Left ventricle myocardium inferior (tissue), 1 donor: ENCODE data around the gene NTNG2. TPM values are rescaled to one million over a fixed set of nuclear protein-coding genes. Genes with fewer than 3 reads are reported as not detected.

ENCODE experiments used
- DNase-seq: peaks from one replicate; pipeline ENCODE4 v3.0.0-alpha.2; 2020
- H3K27ac ChIP-seq: fragments of 200-600 bp; replicated peaks from 2 replicates; pipeline ENCODE4 v1.8.0; 2021
- H3K27me3 ChIP-seq: fragments of 200-600 bp; 2 replicates; pipeline ENCODE4 v1.8.0; 2021; ENCODE audit warnings: low read depth
- H3K36me3 ChIP-seq: fragments of 200-600 bp; 2 replicates; pipeline ENCODE4 v1.8.0; 2021
- H3K4me1 ChIP-seq: fragments of 200-600 bp; 2 replicates; pipeline ENCODE4 v1.8.0; 2021
- H3K4me3 ChIP-seq: fragments of 200-600 bp; 2 replicates; pipeline ENCODE4 v1.8.0; 2021; ENCODE audit warnings: mild to moderate bottlenecking, moderate library complexity
- H3K9me3 ChIP-seq: fragments of 200-600 bp; replicated peaks from 2 replicates; pipeline ENCODE4 v1.8.0; 2021
- intact Hi-C: fragments of 100-400 bp; cut with micrococcal nuclease; formaldehyde crosslinking; loops from one replicate; pipeline ENCODE4 v1.11.0; 2022
- total RNA-seq: library from RNA; stranded (reverse); fragmentation: NEBNext Ultra II Directional; extraction: Animal tissue kit (Norgen Biotek cat#: 25700); gene quantifications from one replicate; pipeline ENCODE4 v1.2.1, GENCODE V29; 2021
- TF ChIP-seq, protein P1 (sequence below): fragments of 200-600 bp; IDR thresholded peaks from 2 replicates; pipeline ENCODE4 v1.8.0; 2021; ENCODE audit warnings: antibody characterized with exemption, mild to moderate bottlenecking, borderline replicate concordance
- donor health status: DM: no; HTN: yes; CAD: no; lungs with severe emphysema.

The NTNG2 gene
- total RNA-seq, 1 donor from 2014 or later = 1.9 TPM

DNA sequence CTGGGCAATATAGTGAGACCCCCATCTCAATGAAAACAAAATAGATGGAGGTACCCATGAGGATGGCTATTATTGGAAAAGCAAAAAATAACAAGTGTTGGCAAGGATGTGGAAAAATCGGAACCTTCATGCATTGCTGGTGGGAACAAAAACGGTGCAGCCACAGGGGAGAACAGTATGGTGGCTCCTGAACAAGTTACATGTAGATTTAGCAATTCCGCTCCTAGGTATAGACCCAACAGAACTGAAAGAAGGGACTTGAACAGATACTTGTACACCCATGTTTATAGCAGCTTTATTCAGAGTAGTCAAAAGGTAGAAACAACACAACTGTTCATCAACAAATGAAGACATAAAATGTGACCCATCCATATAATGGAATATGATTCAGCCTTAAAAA is 43.0 kb downstream of the NTNG2 start:
- Histone ChIP-seq H3K4me3 (no peak overlapping the region), H3K27me3 (peaks cover 51% of the 10 kb centered on the region), H3K36me3 (no peaks in the 10 kb centered on the region), H3K9me3 (peaks cover 11% of the 10 kb centered on the region), H3K4me1 (no peaks in the 10 kb centered on the region), H3K27ac (no peak overlapping the region)
- TF ChIP-seq, protein P1, sequence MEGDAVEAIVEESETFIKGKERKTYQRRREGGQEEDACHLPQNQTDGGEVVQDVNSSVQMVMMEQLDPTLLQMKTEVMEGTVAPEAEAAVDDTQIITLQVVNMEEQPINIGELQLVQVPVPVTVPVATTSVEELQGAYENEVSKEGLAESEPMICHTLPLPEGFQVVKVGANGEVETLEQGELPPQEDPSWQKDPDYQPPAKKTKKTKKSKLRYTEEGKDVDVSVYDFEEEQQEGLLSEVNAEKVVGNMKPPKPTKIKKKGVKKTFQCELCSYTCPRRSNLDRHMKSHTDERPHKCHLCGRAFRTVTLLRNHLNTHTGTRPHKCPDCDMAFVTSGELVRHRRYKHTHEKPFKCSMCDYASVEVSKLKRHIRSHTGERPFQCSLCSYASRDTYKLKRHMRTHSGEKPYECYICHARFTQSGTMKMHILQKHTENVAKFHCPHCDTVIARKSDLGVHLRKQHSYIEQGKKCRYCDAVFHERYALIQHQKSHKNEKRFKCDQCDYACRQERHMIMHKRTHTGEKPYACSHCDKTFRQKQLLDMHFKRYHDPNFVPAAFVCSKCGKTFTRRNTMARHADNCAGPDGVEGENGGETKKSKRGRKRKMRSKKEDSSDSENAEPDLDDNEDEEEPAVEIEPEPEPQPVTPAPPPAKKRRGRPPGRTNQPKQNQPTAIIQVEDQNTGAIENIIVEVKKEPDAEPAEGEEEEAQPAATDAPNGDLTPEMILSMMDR = no peak
- DNase-seq = no peak
- intact Hi-C loops = no loop called here

DNA sequence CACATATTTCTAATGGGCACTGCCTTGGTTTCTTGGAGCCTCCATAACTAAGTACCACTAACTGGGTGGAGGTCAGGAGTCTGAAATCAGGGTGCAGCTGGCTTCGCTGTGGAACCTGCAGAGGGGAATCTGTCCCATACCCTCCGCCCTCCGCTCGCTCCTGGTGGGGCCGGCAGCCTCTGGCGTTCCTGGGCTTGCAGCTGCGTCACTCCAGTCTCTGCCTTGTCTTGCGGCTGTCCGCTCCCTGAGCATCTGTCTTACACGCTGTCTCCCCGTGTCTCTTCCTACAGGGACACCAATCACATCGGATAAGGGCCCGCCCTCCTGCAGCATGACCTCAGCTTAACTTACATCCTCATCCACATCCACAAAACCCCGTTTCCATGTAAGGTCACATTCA is 45.4 kb downstream of the NTNG2 start:
- TF ChIP-seq, protein P1 = no peak
- Histone ChIP-seq H3K9me3 (peaks cover 11% of the 10 kb centered on the region), H3K4me3 (no peak overlapping the region), H3K27me3 (peaks cover 29% of the 10 kb centered on the region), H3K27ac (no peak overlapping the region), H3K36me3 (no peaks in the 10 kb centered on the region), H3K4me1 (no peaks in the 10 kb centered on the region)
- intact Hi-C loops = no loop called here
- DNase-seq = no peak

DNA sequence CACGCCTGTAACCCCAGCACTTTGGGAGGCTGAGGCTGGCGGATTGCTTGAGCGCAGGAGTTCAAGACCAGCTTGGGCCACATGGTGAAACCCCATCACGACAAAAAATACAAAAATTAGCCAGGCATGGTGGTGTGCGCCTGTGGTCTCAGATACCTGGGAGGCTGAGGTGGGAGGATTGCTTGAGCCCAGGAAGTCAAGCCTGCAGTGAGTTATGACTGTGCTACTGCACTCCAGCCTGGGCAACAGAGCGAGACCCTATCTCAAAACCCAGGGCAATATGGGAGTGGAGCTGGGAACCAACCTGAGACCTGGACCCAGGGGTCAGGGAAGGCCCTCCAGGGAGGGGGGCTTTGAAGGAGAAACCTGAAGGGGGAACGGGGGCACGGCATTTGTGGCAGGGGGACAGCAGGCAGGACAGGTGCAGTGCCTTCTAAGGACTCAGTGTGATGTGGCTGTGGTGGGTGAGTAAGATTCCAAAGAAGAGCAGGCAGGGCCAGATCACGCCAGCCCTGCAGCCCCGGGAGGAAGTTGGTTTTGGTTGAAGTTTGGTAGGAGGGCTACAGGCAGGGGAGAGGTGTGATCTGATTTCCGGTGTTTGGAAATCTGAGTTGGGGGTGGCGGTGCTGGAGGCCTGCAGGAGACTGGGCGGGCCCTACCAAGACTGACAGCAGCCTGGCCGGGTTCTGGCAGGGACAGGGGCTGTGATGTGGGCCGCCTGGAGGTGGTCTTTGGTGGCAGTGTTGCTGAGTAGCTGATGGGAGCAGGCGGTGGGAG is 46.2 kb downstream of the NTNG2 start:
- no peak for DNase-seq
- Histone ChIP-seq H3K4me1 (no peaks in the 10 kb centered on the region), H3K27ac (no peak overlapping the region), H3K27me3 (peaks cover 21% of the 10 kb centered on the region), H3K4me3 (no peak overlapping the region), H3K9me3 (peaks cover 11% of the 10 kb centered on the region), H3K36me3 (no peaks in the 10 kb centered on the region)
- intact Hi-C loops = no loop called here
- TF ChIP-seq, protein P1 = no peak

DNA sequence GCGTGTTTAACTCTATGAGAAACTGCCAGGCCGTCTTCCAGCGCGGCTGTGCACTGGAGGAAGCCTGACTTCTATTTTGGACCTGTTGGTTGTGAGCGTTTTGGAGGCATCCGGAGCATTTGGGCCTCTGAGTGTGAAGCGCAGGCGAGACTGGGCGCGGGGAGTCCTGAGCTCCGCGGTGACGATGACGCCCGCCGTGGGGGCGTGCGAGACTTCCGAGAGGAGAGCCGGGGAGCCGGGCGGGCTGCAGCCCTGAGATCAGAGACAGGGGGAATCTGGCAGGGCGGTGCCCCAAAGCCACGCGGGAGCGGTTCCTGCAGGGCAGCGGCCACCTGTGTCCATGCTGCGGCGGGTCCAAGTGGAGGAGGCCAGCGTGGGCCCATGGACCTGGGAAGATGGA is 47.4 kb downstream of the NTNG2 start:
- Histone ChIP-seq H3K27me3 (peaks cover 9% of the 10 kb centered on the region), H3K4me3 (no peak overlapping the region), H3K4me1 (peaks cover 9% of the 10 kb centered on the region), H3K36me3 (no peaks in the 10 kb centered on the region), H3K27ac (no peak overlapping the region), H3K9me3 (peaks cover 11% of the 10 kb centered on the region)
- no peak for DNase-seq
- intact Hi-C loops = no loop called here
- TF ChIP-seq, protein P1 = no peak

DNA sequence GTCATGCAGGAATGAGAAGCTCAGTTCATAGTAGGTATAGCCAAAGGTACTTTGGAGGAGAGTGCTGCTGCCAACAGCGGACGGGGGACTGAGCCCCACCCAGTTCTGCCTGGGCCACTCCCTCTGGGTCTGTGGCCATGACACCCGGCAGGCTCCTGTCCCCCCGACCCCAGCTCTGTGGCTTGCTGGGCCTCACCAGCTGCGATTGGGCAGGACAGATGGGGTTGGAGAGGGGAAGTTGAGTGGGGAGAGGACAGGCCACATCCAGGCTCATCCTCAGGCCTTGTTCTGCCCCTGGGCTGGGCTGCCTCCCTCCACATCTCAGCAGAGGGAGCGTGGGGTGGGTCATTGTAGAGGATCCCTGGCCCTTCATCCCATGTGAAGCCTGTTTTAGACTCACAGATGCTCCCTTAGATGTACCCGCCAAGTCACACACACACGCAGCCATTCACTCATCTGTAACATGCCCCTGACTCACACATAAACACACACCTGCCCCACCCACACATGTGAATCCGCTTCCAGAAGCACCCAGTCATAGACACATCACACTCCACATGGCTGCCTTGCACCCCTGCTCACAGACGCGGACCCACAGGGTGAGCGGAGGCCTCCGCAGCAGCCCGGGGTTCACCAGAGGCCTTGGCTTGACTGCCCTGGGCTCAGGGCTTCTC is 48.8 kb downstream of the NTNG2 start:
- intact Hi-C loops = no loop called here
- Histone ChIP-seq H3K4me3 (no peak overlapping the region), H3K27ac (no peak overlapping the region), H3K27me3 (peaks cover 1% of the 10 kb centered on the region), H3K9me3 (no peaks in the 10 kb centered on the region), H3K4me1 (peaks cover 14% of the 10 kb centered on the region), H3K36me3 (no peaks in the 10 kb centered on the region)
- TF ChIP-seq, protein P1 = no peak
- DNase-seq = no peak
